ENCODE results near the gene TBCK.

DNA sequence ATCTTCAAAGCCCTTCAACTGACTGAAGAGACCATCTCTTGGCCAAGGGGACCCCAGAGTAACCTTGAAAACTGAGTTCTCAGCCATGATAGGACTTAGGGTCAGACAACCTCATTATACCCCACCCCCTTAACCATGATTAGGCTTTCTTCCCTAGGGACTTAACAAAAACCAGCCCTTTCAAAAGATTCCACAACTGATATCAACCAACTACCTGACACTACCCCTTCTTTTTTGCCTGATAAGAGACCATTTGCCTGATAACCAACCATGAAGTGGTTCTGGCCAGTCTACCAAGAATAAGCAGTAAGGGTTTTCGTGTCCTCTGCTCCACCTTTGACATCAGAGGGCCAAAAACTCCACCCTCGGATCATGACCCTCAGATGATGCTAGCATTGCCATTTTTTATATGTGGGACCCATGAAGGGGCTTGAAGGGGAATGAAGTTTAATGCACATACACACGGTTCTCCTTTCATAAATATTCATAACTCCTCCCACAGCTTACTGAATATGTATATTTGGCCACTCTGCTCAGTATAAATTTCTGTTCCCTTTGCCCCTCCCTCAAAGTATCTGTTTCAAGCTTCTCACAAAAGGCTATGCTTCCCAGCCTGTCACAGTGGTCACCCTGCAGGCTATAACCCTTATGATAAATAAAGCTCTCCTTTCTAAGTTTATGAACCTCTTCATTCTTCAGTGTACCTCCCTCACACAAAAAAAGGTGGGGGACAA, 12.3 kb downstream of the TBCK start:
- TF ChIP-seq, protein P1, sequence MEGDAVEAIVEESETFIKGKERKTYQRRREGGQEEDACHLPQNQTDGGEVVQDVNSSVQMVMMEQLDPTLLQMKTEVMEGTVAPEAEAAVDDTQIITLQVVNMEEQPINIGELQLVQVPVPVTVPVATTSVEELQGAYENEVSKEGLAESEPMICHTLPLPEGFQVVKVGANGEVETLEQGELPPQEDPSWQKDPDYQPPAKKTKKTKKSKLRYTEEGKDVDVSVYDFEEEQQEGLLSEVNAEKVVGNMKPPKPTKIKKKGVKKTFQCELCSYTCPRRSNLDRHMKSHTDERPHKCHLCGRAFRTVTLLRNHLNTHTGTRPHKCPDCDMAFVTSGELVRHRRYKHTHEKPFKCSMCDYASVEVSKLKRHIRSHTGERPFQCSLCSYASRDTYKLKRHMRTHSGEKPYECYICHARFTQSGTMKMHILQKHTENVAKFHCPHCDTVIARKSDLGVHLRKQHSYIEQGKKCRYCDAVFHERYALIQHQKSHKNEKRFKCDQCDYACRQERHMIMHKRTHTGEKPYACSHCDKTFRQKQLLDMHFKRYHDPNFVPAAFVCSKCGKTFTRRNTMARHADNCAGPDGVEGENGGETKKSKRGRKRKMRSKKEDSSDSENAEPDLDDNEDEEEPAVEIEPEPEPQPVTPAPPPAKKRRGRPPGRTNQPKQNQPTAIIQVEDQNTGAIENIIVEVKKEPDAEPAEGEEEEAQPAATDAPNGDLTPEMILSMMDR (conservative IDR thresholded peaks at IDR 0.05; ENCODE audit: low read length), result no peak
- no peak for TF ChIP-seq EZH2phosphoT487 (IDR thresholded peaks at IDR 0.05; ENCODE audit: borderline replicate concordance, low read depth, low read length)

Data from OCI-LY7 (cell line).